Esophagus squamous epithelium (tissue), 5 donors: Measurements from ENCODE around the gene SLC2A13. TPM values are rescaled to one million over a fixed set of nuclear protein-coding genes. Genes with fewer than 3 reads are reported as not detected.

Experiments
- DNase-seq: peaks from one replicate; lab custom pipeline; 2025; lab: John Stamatoyannopoulos, UW
- H3K27ac ChIP-seq, 4 donors: fragments of 200-600 bp; sonication (generic); one replicate each; pipeline ENCODE4 v1.5.1; 2016 to 2019; ENCODE audit warnings: mild to moderate bottlenecking in 1 of 4
- H3K27me3 ChIP-seq, 4 donors: fragments of 200-600 bp; sonication (generic); 1 replicate in 3 of 4; 2 replicates in 1 of 4; pipeline versions ENCODE4 v1.5.1 to v1.6.0; 2017 to 2021; ENCODE audit warnings: antibody characterized with exemption in 1 of 4
- H3K36me3 ChIP-seq, 3 donors: fragments of 200-600 bp; sonication (generic); one replicate each; pipeline ENCODE4 v1.5.1; 2016 to 2019
- H3K4me1 ChIP-seq, 3 donors: fragments of 200-600 bp; sonication (generic); one replicate each; pipeline ENCODE4 v1.5.1; 2017 to 2019
- H3K4me3 ChIP-seq, 4 donors: fragments of 200-600 bp; sonication (generic); 1 replicate in 3 of 4; 2 replicates in 1 of 4; pipeline ENCODE4 v1.5.1; 2016 to 2019; ENCODE audit warnings: mild to moderate bottlenecking in 2 of 4, moderate library complexity in 1 of 4
- H3K9me3 ChIP-seq, 3 donors: fragments of 200-600 bp; sonication (generic); one replicate each; pipeline ENCODE4 v1.5.1; 2016 to 2019
- POLR2A ChIP-seq, 4 donors: fragments of 450-650 bp; IDR thresholded peaks; one replicate each; pipeline ENCODE4 v1.6.1; 2017; ENCODE audit warnings: antibody characterized with exemption in 4 of 4, mild to moderate bottlenecking in 4 of 4, moderate library complexity in 3 of 4
- WGBS, 2 donors: methylation state at CpG; one replicate each; pipeline ENCODE4 v1.1.5; 2018; 5-methylcytosine and 5-hydroxymethylcytosine counted together
- intact Hi-C: fragments of 100-400 bp; cut with DNase I; formaldehyde crosslinking; loops from one replicate; pipeline ENCODE4 v1.15.0; 2022
- total RNA-seq, 4 donors: library from RNA; depleted of rRNA; stranded (reverse); fragments of >200 nt; gene quantifications; one replicate each; pipeline ENCODE4 v1.1.0, GENCODE V29; 2016
- TF ChIP-seq, protein P1 (sequence below), 6 experiments: fragments of 450-650 bp in 4 of 6; fragments of 200-600 bp in 2 of 6; sonication (generic) in 2 of 6; IDR thresholded peaks; one replicate each; pipeline ENCODE4 v1.5.1; 2016 to 2019; ENCODE audit warnings: antibody characterized with exemption in 6 of 6, mild to moderate bottlenecking in 4 of 6, moderate library complexity in 4 of 6
- donor health status: DM: yes; HTN: yes; CAD: no.

Gene SLC2A13
- total RNA-seq, 4 donors from 2014 or later, result 2.6 to 10.5 (median 4.0) TPM

- Histone ChIP-seq H3K36me3 (no peaks in the 10 kb centered on the region), H3K27ac (no peak overlapping the region), H3K9me3 (no peaks in the 10 kb centered on the region), H3K4me1 (no peaks in the 10 kb centered on the region), H3K4me3 (no peak overlapping the region), H3K27me3 (no peaks in the 10 kb centered on the region)
- no peak for DNase-seq
- TF ChIP-seq, protein P1, sequence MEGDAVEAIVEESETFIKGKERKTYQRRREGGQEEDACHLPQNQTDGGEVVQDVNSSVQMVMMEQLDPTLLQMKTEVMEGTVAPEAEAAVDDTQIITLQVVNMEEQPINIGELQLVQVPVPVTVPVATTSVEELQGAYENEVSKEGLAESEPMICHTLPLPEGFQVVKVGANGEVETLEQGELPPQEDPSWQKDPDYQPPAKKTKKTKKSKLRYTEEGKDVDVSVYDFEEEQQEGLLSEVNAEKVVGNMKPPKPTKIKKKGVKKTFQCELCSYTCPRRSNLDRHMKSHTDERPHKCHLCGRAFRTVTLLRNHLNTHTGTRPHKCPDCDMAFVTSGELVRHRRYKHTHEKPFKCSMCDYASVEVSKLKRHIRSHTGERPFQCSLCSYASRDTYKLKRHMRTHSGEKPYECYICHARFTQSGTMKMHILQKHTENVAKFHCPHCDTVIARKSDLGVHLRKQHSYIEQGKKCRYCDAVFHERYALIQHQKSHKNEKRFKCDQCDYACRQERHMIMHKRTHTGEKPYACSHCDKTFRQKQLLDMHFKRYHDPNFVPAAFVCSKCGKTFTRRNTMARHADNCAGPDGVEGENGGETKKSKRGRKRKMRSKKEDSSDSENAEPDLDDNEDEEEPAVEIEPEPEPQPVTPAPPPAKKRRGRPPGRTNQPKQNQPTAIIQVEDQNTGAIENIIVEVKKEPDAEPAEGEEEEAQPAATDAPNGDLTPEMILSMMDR (IDR thresholded peaks at IDR 0.05), result no peak
- no peak for TF ChIP-seq POLR2A (IDR thresholded peaks at IDR 0.05)
- intact Hi-C loops, result no loop called here
- WGBS, 2 donors, result 66 to 69% methylated on average over 2 of the region's 2 CpGs
Measured at GRCh38 chr12:40138526-40138925, 32.6 kb upstream of the SLC2A13 start.

DNA sequence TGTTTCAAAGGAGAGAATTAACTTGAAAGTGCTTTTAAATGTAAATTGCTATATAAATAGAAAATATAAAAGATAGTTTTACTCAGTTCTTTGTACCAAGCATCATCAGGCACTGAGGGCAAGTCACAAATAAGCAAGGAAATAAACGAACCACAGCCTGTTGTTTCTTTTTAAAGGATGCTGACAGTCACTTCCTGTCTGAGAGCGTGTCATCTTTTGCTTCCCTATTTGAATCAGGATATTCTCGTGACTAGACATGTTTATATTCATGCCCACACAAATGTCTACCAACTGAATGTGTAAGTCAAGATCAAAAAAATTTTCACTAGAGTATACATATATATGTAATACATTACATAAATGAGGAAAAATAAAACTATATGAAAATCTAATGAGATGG, 31.4 kb upstream of the SLC2A13 start:
- DNase-seq, result no peak
- no peaks in the 10 kb centered on the region for H3K4me1 ChIP-seq
- H3K27ac ChIP-seq, result no peak overlapping the region
- 5% methylated on average over 3 of the region's 3 CpGs for WGBS, 2 donors
- intact Hi-C loops, result no loop called here
- H3K36me3 ChIP-seq, result no peaks in the 10 kb centered on the region
- no peaks in the 10 kb centered on the region for H3K9me3 ChIP-seq
- TF ChIP-seq POLR2A (IDR thresholded peaks at IDR 0.05), result no peak
- TF ChIP-seq, protein P1 (IDR thresholded peaks at IDR 0.05), result no peak
- H3K4me3 ChIP-seq, result no peak overlapping the region
- H3K27me3 ChIP-seq, result no peaks in the 10 kb centered on the region

DNA sequence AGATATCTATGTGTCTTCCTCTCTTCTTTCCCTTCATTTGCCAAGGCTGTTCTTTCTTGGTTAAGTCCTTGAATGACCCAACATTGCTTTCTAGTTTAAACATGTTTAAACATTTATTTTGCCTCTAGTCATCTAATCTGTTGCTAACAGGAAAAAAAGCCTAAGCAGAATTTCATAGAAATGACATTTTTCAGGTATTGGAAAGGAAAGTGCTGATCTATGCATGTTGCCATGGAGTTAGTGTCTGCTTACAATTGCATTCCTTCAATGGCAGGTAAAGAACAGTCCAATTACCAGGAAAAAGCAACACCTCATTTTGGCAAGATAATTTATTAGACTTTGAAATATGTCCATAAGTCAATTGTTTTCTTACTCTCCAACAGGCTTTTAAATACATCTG, 21.5 kb upstream of the SLC2A13 start:
- intact Hi-C loops, result no loop called here
- H3K27me3 ChIP-seq, result no peaks in the 10 kb centered on the region
- H3K27ac ChIP-seq, result no peak overlapping the region
- H3K4me1 ChIP-seq, result no peaks in the 10 kb centered on the region
- no peak overlapping the region for H3K4me3 ChIP-seq
- no peaks in the 10 kb centered on the region for H3K36me3 ChIP-seq
- DNase-seq, result no peak
- TF ChIP-seq POLR2A (IDR thresholded peaks at IDR 0.05), result no peak
- TF ChIP-seq, protein P1 (IDR thresholded peaks at IDR 0.05), result no peak
- no peaks in the 10 kb centered on the region for H3K9me3 ChIP-seq

- intact Hi-C loops, result no loop called here
- no peaks in the 10 kb centered on the region for H3K36me3 ChIP-seq
- no peak overlapping the region for H3K27ac ChIP-seq
- no peaks in the 10 kb centered on the region for H3K4me1 ChIP-seq
- H3K4me3 ChIP-seq, result no peak overlapping the region
- no peaks in the 10 kb centered on the region for H3K27me3 ChIP-seq
- no peak for DNase-seq
- 84 to 86% methylated on average over 1 of the region's 1 CpG for WGBS, 2 donors
- H3K9me3 ChIP-seq, result no peaks in the 10 kb centered on the region
- TF ChIP-seq, protein P1 (IDR thresholded peaks at IDR 0.05), result no peak
- TF ChIP-seq POLR2A (IDR thresholded peaks at IDR 0.05), result no peak
Measured at GRCh38 chr12:40123496-40123895, 17.6 kb upstream of the SLC2A13 start.

DNA sequence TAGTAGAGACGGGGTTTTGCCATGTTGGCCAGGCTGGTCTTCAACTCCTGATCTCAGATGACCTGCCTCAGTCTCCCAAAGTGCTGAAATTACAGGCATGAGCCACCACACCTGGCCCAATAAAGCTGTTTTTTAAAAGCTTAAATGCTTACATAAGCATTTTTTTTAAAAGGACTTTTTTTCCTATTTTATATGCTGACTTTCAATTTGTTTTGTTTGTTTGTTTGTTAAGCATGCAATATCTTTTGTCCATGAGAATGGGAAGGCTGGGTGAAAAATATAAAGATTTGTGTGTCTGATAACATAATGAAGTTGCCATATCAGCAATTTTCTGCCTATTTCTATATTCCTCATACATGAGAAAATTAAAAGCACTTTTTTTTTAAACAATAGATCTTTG, 17.0 kb upstream of the SLC2A13 start:
- Histone ChIP-seq H3K36me3 (no peaks in the 10 kb centered on the region), H3K9me3 (no peaks in the 10 kb centered on the region), H3K4me3 (no peak overlapping the region), H3K27me3 (no peaks in the 10 kb centered on the region), H3K4me1 (no peaks in the 10 kb centered on the region), H3K27ac (no peak overlapping the region)
- TF ChIP-seq, protein P1 (IDR thresholded peaks at IDR 0.05), result no peak
- TF ChIP-seq POLR2A (IDR thresholded peaks at IDR 0.05), result no peak
- no peak for DNase-seq
- WGBS, 2 donors, result 53 to 69% methylated on average over 1 of the region's 1 CpG
- intact Hi-C loops, result no loop called here
